ENCODE data around the gene HK1. TPM values are rescaled to one million over a fixed set of nuclear protein-coding genes. Genes with fewer than 3 reads are reported as not detected.

HK1 gene
- total RNA-seq, 1 experiment from 2014 or later = 98.8 TPM

DNA sequence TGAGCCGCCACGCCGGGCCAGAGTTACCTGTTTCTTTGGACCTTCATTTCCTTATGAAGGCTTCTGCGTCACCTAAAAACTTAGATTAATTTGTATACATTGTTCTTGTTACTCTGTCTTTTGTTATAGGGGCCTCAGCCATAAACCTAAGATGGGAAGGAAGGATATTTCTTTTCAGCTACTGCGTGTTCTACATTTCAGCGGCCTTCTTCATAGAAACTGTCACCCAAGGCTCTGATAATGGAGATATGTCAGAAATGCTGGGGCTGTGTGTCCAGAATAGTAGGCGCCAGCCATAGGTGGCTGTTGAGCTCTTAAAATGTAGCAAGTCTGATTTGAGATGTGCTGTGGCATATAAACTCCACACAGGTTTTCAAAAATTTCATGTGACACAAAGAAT, 52.9 kb downstream of the HK1 start:
- H3K56ac ChIP-seq (ENCODE audit: insufficient read length, low read depth, low read length) = no peak overlapping the region
- H3K79me1 ChIP-seq (ENCODE audit: insufficient read depth, low read depth, low read length, poor library complexity, severe bottlenecking) = peaks cover 7% of the 10 kb centered on the region
- no peak overlapping the region for H2BK5ac ChIP-seq (ENCODE audit: insufficient read length, low read length)
- H3K23me2 ChIP-seq (ENCODE audit: insufficient read length, low read depth, low read length, poor library complexity, severe bottlenecking) = no peaks in the 10 kb centered on the region
- H2BK15ac ChIP-seq (ENCODE audit: low read depth, low read length) = no peak overlapping the region
- no peak overlapping the region for H3T11ph ChIP-seq (ENCODE audit: low read length)
- H2BK12ac ChIP-seq (ENCODE audit: insufficient read length, low read depth, low read length) = no peak overlapping the region
- no peak overlapping the region for H4K8ac ChIP-seq (replicated peaks; ENCODE audit: insufficient read length, low read depth, low read length)
- H2BK120ac ChIP-seq (ENCODE audit: low read depth, low read length, poor library complexity, severe bottlenecking) = no peak overlapping the region
- peaks cover 39% of the 10 kb centered on the region for H3K4me1 ChIP-seq (ENCODE audit: insufficient read depth, low read length)
- H3K14ac ChIP-seq (ENCODE audit: insufficient read depth, low read length) = no peak overlapping the region
- no peak overlapping the region for H4K5ac ChIP-seq (ENCODE audit: insufficient read length, low read depth, low read length)
- H3K4me2 ChIP-seq (ENCODE audit: insufficient read depth, insufficient read length, low read length) = no peak overlapping the region
- no peak overlapping the region for H3K23ac ChIP-seq (ENCODE audit: insufficient read length, low read depth, low read length)
- Mint-ChIP-seq H3K27me3 (ENCODE audit: low read depth) (no peaks in the 10 kb centered on the region), H3K27ac (peak overlapping the region in 1 of 3 experiments; percentile 100; a peak in 1 of 7 replicates), H3K9me3 (no peaks in the 10 kb centered on the region; a peak in 1 of 5 replicates), H3K4me1 (peaks cover 73 to 89% of the 10 kb centered on the region in 2 experiments), H3K36me3 (ENCODE audit: insufficient read depth in 1 of 3, low read depth in 3 of 3) (peaks cover 1 to 13% (median 7%) of the 10 kb centered on the region in 3 experiments; a peak in 6 of 7 replicates), H3K4me3 (no peak overlapping the region)
- no peak overlapping the region for H2AK5ac ChIP-seq (ENCODE audit: insufficient read length, low read length)
- H3K9me3 ChIP-seq (ENCODE audit: control insufficient read depth, low read depth, low read length) = no peaks in the 10 kb centered on the region
- no peak overlapping the region for H3K9ac ChIP-seq (ENCODE audit: extremely low read depth, insufficient read length, low read length)
- TF ChIP-seq, protein P1, sequence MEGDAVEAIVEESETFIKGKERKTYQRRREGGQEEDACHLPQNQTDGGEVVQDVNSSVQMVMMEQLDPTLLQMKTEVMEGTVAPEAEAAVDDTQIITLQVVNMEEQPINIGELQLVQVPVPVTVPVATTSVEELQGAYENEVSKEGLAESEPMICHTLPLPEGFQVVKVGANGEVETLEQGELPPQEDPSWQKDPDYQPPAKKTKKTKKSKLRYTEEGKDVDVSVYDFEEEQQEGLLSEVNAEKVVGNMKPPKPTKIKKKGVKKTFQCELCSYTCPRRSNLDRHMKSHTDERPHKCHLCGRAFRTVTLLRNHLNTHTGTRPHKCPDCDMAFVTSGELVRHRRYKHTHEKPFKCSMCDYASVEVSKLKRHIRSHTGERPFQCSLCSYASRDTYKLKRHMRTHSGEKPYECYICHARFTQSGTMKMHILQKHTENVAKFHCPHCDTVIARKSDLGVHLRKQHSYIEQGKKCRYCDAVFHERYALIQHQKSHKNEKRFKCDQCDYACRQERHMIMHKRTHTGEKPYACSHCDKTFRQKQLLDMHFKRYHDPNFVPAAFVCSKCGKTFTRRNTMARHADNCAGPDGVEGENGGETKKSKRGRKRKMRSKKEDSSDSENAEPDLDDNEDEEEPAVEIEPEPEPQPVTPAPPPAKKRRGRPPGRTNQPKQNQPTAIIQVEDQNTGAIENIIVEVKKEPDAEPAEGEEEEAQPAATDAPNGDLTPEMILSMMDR (conservative IDR thresholded peaks at IDR 0.05) = no peak
- H4K91ac ChIP-seq (ENCODE audit: insufficient read length, low read depth, low read length) = no peak overlapping the region
- WGBS (ENCODE audit: extremely low coverage, insufficient read length, low lambda C conversion rate) = no CpG with 5 or more reads among the region's 7 CpGs
- no peak overlapping the region for H2BK20ac ChIP-seq (ENCODE audit: low read depth, low read length, poor library complexity, severe bottlenecking)
- H3K18ac ChIP-seq (ENCODE audit: insufficient read length, low read depth, low read length) = no peak overlapping the region
- H3K27me3 ChIP-seq (ENCODE audit: insufficient read depth, low read length) = no peaks in the 10 kb centered on the region
- peaks cover 64% of the 10 kb centered on the region for H3K79me2 ChIP-seq (ENCODE audit: insufficient read depth, low read length)
- no peak overlapping the region for H3K27ac ChIP-seq (ENCODE audit: insufficient read length, low read depth, low read length)
- H4K20me1 ChIP-seq (ENCODE audit: control insufficient read depth, insufficient read depth, insufficient read length) = no peaks in the 10 kb centered on the region
- H3K4ac ChIP-seq (ENCODE audit: low read depth, low read length) = no peak overlapping the region
- no peak for DNase-seq
- H2AFZ ChIP-seq (ENCODE audit: low read length) = no peak overlapping the region

Measured in H9 (cell line).